ENCODE results near the gene TOP3B. TPM values are rescaled to one million over a fixed set of nuclear protein-coding genes. Genes with fewer than 3 reads are reported as not detected.

Gene TOP3B
- total and polyA plus RNA-seq, 9 of the 15 experiments (the other 6 are each of a cell fraction or from before 2014, with no cell fraction given), result 3.0 to 188 (median 112) TPM

DNA sequence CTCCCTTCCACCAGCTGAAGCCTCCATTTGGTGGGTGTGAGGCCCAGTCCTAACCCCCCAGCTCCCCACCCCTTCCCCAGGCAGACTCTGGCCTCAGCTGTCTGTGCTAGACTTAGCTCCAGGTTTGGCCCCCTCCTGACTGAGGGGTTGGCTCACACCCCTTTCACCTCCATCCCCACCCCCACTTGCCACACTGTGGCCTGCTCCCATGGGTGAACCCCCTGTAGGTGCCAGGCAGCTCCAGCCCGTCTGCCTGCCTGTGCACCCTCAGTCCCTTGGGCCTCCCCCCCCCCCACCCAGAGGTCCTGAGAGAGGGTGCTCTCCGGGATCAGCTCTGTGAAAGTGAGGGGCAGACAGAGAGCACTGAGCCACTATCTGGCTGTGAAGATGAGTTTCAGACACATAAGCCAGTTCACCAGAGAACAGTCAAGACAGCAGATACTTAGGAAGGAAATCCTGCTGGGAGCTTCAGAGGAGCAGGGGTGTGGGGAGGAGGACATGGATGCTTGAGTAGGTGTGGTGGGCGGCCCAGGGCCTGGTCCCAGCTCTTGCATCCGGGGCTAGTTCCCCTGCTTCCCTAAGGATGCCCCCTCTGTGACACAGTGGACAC lies 66.2 kb downstream of the TOP3B start (continued):
- TF ChIP-seq, protein P1, sequence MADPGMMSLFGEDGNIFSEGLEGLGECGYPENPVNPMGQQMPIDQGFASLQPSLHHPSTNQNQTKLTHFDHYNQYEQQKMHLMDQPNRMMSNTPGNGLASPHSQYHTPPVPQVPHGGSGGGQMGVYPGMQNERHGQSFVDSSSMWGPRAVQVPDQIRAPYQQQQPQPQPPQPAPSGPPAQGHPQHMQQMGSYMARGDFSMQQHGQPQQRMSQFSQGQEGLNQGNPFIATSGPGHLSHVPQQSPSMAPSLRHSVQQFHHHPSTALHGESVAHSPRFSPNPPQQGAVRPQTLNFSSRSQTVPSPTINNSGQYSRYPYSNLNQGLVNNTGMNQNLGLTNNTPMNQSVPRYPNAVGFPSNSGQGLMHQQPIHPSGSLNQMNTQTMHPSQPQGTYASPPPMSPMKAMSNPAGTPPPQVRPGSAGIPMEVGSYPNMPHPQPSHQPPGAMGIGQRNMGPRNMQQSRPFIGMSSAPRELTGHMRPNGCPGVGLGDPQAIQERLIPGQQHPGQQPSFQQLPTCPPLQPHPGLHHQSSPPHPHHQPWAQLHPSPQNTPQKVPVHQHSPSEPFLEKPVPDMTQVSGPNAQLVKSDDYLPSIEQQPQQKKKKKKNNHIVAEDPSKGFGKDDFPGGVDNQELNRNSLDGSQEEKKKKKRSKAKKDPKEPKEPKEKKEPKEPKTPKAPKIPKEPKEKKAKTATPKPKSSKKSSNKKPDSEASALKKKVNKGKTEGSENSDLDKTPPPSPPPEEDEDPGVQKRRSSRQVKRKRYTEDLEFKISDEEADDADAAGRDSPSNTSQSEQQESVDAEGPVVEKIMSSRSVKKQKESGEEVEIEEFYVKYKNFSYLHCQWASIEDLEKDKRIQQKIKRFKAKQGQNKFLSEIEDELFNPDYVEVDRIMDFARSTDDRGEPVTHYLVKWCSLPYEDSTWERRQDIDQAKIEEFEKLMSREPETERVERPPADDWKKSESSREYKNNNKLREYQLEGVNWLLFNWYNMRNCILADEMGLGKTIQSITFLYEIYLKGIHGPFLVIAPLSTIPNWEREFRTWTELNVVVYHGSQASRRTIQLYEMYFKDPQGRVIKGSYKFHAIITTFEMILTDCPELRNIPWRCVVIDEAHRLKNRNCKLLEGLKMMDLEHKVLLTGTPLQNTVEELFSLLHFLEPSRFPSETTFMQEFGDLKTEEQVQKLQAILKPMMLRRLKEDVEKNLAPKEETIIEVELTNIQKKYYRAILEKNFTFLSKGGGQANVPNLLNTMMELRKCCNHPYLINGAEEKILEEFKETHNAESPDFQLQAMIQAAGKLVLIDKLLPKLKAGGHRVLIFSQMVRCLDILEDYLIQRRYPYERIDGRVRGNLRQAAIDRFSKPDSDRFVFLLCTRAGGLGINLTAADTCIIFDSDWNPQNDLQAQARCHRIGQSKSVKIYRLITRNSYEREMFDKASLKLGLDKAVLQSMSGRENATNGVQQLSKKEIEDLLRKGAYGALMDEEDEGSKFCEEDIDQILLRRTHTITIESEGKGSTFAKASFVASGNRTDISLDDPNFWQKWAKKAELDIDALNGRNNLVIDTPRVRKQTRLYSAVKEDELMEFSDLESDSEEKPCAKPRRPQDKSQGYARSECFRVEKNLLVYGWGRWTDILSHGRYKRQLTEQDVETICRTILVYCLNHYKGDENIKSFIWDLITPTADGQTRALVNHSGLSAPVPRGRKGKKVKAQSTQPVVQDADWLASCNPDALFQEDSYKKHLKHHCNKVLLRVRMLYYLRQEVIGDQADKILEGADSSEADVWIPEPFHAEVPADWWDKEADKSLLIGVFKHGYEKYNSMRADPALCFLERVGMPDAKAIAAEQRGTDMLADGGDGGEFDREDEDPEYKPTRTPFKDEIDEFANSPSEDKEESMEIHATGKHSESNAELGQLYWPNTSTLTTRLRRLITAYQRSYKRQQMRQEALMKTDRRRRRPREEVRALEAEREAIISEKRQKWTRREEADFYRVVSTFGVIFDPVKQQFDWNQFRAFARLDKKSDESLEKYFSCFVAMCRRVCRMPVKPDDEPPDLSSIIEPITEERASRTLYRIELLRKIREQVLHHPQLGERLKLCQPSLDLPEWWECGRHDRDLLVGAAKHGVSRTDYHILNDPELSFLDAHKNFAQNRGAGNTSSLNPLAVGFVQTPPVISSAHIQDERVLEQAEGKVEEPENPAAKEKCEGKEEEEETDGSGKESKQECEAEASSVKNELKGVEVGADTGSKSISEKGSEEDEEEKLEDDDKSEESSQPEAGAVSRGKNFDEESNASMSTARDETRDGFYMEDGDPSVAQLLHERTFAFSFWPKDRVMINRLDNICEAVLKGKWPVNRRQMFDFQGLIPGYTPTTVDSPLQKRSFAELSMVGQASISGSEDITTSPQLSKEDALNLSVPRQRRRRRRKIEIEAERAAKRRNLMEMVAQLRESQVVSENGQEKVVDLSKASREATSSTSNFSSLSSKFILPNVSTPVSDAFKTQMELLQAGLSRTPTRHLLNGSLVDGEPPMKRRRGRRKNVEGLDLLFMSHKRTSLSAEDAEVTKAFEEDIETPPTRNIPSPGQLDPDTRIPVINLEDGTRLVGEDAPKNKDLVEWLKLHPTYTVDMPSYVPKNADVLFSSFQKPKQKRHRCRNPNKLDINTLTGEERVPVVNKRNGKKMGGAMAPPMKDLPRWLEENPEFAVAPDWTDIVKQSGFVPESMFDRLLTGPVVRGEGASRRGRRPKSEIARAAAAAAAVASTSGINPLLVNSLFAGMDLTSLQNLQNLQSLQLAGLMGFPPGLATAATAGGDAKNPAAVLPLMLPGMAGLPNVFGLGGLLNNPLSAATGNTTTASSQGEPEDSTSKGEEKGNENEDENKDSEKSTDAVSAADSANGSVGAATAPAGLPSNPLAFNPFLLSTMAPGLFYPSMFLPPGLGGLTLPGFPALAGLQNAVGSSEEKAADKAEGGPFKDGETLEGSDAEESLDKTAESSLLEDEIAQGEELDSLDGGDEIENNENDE (IDR thresholded peaks at IDR 0.05; ENCODE audit: low read depth, low read length), result no peak
- TF ChIP-seq ZNF174 (CRISPR knock-in tag; IDR thresholded peaks at IDR 0.05) (no peak), MTA3 (IDR thresholded peaks at IDR 0.05; ENCODE audit: borderline replicate concordance) (no peak), MED1 (CRISPR knock-in tag; IDR thresholded peaks at IDR 0.05; ENCODE audit: borderline replicate concordance) (0 out of 2 replicates have a peak, but pooled peaks have one; percentile 43), RUNX1 (IDR thresholded peaks at IDR 0.05; ENCODE audit: low read depth) (no peak), ZNF668 (CRISPR knock-in tag; IDR thresholded peaks at IDR 0.05) (no peak), ZBTB8A (IDR thresholded peaks at IDR 0.05; ENCODE audit: partially characterized antibody) (no peak), ZNF354B (CRISPR knock-in tag; IDR thresholded peaks at IDR 0.05) (0 out of 2 replicates have a peak, but pooled peaks have one; percentile 18), JUND (IDR thresholded peaks at IDR 0.05; ENCODE audit: borderline replicate concordance, low read depth, low read length) (no peak), JUND (tag; IDR thresholded peaks at IDR 0.05; ENCODE audit: borderline replicate concordance, low read depth, low read length) (no peak), SNRNP70 (optimal IDR thresholded peaks at IDR 0.05; ENCODE audit: low read depth, low read length) (no peak)
- TF ChIP-seq, protein P2, sequence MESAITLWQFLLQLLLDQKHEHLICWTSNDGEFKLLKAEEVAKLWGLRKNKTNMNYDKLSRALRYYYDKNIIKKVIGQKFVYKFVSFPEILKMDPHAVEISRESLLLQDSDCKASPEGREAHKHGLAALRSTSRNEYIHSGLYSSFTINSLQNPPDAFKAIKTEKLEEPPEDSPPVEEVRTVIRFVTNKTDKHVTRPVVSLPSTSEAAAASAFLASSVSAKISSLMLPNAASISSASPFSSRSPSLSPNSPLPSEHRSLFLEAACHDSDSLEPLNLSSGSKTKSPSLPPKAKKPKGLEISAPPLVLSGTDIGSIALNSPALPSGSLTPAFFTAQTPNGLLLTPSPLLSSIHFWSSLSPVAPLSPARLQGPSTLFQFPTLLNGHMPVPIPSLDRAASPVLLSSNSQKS (CRISPR knock-in tag; IDR thresholded peaks at IDR 0.05), result no peak
- TF ChIP-seq, protein P3, sequence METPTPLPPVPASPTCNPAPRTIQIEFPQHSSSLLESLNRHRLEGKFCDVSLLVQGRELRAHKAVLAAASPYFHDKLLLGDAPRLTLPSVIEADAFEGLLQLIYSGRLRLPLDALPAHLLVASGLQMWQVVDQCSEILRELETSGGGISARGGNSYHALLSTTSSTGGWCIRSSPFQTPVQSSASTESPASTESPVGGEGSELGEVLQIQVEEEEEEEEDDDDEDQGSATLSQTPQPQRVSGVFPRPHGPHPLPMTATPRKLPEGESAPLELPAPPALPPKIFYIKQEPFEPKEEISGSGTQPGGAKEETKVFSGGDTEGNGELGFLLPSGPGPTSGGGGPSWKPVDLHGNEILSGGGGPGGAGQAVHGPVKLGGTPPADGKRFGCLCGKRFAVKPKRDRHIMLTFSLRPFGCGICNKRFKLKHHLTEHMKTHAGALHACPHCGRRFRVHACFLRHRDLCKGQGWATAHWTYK (CRISPR knock-in tag; IDR thresholded peaks at IDR 0.05), result no peak
